HG02852 (cell line): Measurements from ENCODE around the gene LZTR1.

Experiments used
- ATAC-seq: cut with Tn5 transposase; IDR thresholded peaks from one replicate; pipeline ENCODE4 v1.9.1; 2021; ENCODE audit warnings: mild to moderate bottlenecking, moderate library complexity; ENCODE audit not compliant: unreplicated experiment

Gene LZTR1

GRCh38 chr22:21012446-21013407, 30.6 kb downstream of the LZTR1 start:
- ATAC-seq: no peak

- ATAC-seq: no peak
These were observed 31.6 kb downstream of the LZTR1 start for GRCh38 chr22:21013657-21014201.

GRCh38 chr22:21014202-21014725, 32.2 kb downstream of the LZTR1 start:
- peak; percentile 85 for ATAC-seq

- ATAC-seq: no peak
These were observed 32.8 kb downstream of the LZTR1 start, which contains the start of gene P2RX6 for GRCh38 chr22:21014726-21015465. P2RX6 (plus strand) TSS chr22:21015165; CDS start chr22:21015175, 10 bp downstream.

- ATAC-seq: no peak
These were observed 33.4 kb downstream of the LZTR1 start for GRCh38 chr22:21015466-21016006.

- no peak for ATAC-seq
These were observed 34.7 kb downstream of the LZTR1 start for GRCh38 chr22:21016644-21017420.

GRCh38 chr22:21018314-21018713, 36.2 kb downstream of the LZTR1 start:
- no peak for ATAC-seq

GRCh38 chr22:21020802-21021429, 38.8 kb downstream of the LZTR1 start:
- no peak for ATAC-seq

GRCh38 chr22:21022507-21022906, 40.4 kb downstream of the LZTR1 start:
- ATAC-seq: no peak

- no peak for ATAC-seq
These were observed 41.0 kb downstream of the LZTR1 start for GRCh38 chr22:21022955-21023614.

- ATAC-seq: no peak
These were observed 43.2 kb downstream of the LZTR1 start for GRCh38 chr22:21025266-21025665.

- no peak for ATAC-seq
These were observed 44.0 kb downstream of the LZTR1 start for GRCh38 chr22:21025763-21026755.

- ATAC-seq: no peak
These were observed 44.9 kb downstream of the LZTR1 start for GRCh38 chr22:21026783-21027692.

GRCh38 chr22:21028277-21029251, 46.5 kb downstream of the LZTR1 start:
- no peak for ATAC-seq

GRCh38 chr22:21029486-21030025, 47.5 kb downstream of the LZTR1 start:
- ATAC-seq: no peak
